Gastroesophageal sphincter (tissue), 4 donors: ENCODE data around the gene CBLB. TPM values are rescaled to one million over a fixed set of nuclear protein-coding genes. Genes with fewer than 3 reads are reported as not detected.
A peak's percentile ranks its signal among the peaks of the same experiment; 100 is the strongest.

Experiments
- ATAC-seq: fragments of 150-250 bp; one replicate; pipeline ENCODE4 v1.9.1; 2016; ENCODE audit warnings: mild to moderate bottlenecking, moderate library complexity
- H3K27ac ChIP-seq, 4 donors: fragments of 200-600 bp; sonication (generic) in 3 of 4; 1 replicate in 3 of 4; 2 replicates in 1 of 4; pipeline ENCODE4 v1.5.1; 2016 to 2019
- H3K27me3 ChIP-seq: fragments of 200-600 bp; sonication (generic); one replicate; pipeline ENCODE4 v1.5.1; 2019
- H3K36me3 ChIP-seq, 2 donors: fragments of 200-600 bp; sonication (generic); one replicate each; pipeline ENCODE4 v1.5.1; 2019; ENCODE audit warnings: control low read depth in 1 of 2
- H3K4me1 ChIP-seq, 3 donors: fragments of 200-600 bp; sonication (generic); 1 replicate in 2 of 3; 2 replicates in 1 of 3; pipeline ENCODE4 v1.5.1; 2016 to 2019; ENCODE audit warnings: control low read depth in 2 of 3
- H3K4me3 ChIP-seq, 2 donors: fragments of 200-600 bp; sonication (generic); one replicate each; pipeline ENCODE4 v1.5.1; 2019; ENCODE audit warnings: mild to moderate bottlenecking in 1 of 2, moderate library complexity in 1 of 2
- H3K9me3 ChIP-seq, 3 donors: fragments of 200-600 bp; sonication (generic); one replicate each; pipeline ENCODE4 v1.5.1; 2017 to 2019; ENCODE audit warnings: control low read depth in 2 of 3
- EP300 ChIP-seq: sonication (generic); formaldehyde crosslinking; IDR thresholded peaks from one replicate; pipeline ENCODE4 v1.6.1; 2017; ENCODE audit warnings: antibody characterized with exemption, mild to moderate bottlenecking
- POLR2A ChIP-seq, 2 donors: fragments of 450-650 bp; IDR thresholded peaks; one replicate each; pipeline ENCODE4 v1.6.1; 2017; ENCODE audit warnings: antibody characterized with exemption in 2 of 2, mild to moderate bottlenecking in 2 of 2, moderate library complexity in 1 of 2
- POLR2AphosphoS5 ChIP-seq: sonication (generic); formaldehyde crosslinking; IDR thresholded peaks from one replicate; pipeline ENCODE4 v1.6.1; 2017; ENCODE audit warnings: antibody characterized with exemption
- WGBS, 2 donors: methylation state at CpG; one replicate each; pipeline ENCODE4 v1.1.5; 2018; ENCODE audit warnings: low coverage in 1 of 2; 5-methylcytosine and 5-hydroxymethylcytosine counted together
- total RNA-seq, 4 donors: library from RNA; depleted of rRNA; stranded (reverse); fragments of >200 nt; gene quantifications; one replicate each; pipeline ENCODE4 v1.1.0, GENCODE V29; 2016
- TF ChIP-seq, protein P1 (sequence below), 4 experiments: fragments of 200-600 bp in 2 of 4; fragments of 450-650 bp in 2 of 4; sonication (generic) in 1 of 4; IDR thresholded peaks; one replicate each; pipeline ENCODE4 v1.5.1; 2017 to 2019; ENCODE audit warnings: antibody characterized with exemption in 4 of 4, mild to moderate bottlenecking in 2 of 4, moderate library complexity in 2 of 4

The CBLB gene
- total RNA-seq, 4 donors from 2014 or later, result 27.4 to 59.4 (median 40.4) TPM

DNA sequence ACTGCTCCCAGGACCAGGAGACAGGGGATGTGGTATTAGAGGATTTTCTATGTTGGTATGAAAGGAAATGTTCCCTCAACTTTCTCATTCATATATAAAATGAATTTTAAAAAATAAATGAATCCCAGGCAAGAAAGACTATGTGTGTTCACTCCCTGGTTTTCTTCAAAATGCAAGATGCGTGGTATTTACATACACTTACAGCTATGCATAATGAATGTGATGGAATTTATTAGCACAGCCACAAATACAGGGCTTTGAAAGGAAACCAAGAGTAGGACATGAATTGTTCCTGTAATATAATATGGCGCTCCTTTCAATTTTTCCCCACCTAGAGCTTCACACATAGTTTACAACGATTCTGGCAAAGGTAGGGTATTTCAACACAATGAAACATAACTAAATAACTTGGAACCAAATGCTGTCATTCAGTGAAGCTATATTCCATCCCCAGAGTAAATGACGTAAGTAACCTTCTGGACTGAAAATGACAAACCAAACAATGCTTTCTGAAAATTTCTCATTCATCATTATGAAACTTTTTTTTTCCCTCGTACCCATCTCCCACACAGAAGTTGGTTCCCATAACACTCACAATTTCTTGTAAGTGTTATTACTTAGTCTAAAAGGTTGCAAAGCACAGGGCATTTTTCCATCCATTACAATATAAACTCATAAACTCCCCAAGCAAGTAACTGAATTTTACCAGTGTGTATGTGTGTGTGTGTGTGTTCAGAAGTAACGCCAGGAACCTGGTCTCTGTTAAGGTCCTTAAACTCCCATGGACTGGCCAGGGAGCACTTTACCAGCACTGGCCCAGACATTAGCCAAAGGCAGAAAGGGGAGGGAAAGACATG, 41.8 kb downstream of the CBLB start:
- Histone ChIP-seq H3K4me1 (peaks cover 0 to 34% (median 13%) of the 10 kb centered on the region in 3 donors), H3K4me3 (no peak overlapping the region), H3K9me3 (no peaks in the 10 kb centered on the region), H3K36me3 (no peaks in the 10 kb centered on the region), H3K27ac (peak overlapping the region in 2 of 4 donors; percentile 24 to 47), H3K27me3 (no peaks in the 10 kb centered on the region)
- peak; percentile 52 for ATAC-seq
- no peak for TF ChIP-seq POLR2AphosphoS5
- TF ChIP-seq, protein P1, sequence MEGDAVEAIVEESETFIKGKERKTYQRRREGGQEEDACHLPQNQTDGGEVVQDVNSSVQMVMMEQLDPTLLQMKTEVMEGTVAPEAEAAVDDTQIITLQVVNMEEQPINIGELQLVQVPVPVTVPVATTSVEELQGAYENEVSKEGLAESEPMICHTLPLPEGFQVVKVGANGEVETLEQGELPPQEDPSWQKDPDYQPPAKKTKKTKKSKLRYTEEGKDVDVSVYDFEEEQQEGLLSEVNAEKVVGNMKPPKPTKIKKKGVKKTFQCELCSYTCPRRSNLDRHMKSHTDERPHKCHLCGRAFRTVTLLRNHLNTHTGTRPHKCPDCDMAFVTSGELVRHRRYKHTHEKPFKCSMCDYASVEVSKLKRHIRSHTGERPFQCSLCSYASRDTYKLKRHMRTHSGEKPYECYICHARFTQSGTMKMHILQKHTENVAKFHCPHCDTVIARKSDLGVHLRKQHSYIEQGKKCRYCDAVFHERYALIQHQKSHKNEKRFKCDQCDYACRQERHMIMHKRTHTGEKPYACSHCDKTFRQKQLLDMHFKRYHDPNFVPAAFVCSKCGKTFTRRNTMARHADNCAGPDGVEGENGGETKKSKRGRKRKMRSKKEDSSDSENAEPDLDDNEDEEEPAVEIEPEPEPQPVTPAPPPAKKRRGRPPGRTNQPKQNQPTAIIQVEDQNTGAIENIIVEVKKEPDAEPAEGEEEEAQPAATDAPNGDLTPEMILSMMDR (IDR thresholded peaks at IDR 0.05), result no peak
- no peak for TF ChIP-seq POLR2A (IDR thresholded peaks at IDR 0.05)
- TF ChIP-seq EP300, result no peak
- 70 to 78% methylated on average over 5 to 6 of the region's 6 CpGs for WGBS, 2 donors

DNA sequence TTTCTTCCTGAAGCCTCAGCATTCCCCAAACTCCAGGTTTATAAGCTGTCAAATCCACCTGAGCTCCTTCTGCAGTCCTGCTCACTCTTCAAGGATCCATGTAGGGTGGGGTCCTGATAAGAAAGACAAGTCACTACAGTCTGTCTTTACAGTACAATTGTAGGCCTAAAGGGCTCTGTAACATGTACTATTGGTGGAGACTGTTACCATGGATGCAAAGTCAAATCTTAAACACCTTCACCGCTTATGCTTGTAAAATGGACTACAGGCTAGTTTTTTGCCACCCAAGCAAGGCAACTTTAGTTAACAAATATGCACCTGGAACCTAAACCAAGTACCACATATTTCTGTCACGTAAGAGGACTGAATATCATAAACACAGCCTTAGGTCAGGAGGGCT, 44.7 kb downstream of the CBLB start:
- ATAC-seq, result no peak
- Histone ChIP-seq H3K9me3 (no peaks in the 10 kb centered on the region), H3K4me3 (no peak overlapping the region), H3K36me3 (no peaks in the 10 kb centered on the region), H3K27ac (peak overlapping the region; percentile 11 to 53 (median 50)), H3K4me1 (peaks cover 0 to 34% (median 14%) of the 10 kb centered on the region in 3 donors), H3K27me3 (no peaks in the 10 kb centered on the region)
- TF ChIP-seq EP300 (no peak), POLR2A (IDR thresholded peaks at IDR 0.05) (no peak), POLR2AphosphoS5 (no peak)
- TF ChIP-seq, protein P1 (IDR thresholded peaks at IDR 0.05), result no peak
- WGBS, 2 donors, result 83 to 86% methylated on average over 1 to 2 of the region's 2 CpGs

DNA sequence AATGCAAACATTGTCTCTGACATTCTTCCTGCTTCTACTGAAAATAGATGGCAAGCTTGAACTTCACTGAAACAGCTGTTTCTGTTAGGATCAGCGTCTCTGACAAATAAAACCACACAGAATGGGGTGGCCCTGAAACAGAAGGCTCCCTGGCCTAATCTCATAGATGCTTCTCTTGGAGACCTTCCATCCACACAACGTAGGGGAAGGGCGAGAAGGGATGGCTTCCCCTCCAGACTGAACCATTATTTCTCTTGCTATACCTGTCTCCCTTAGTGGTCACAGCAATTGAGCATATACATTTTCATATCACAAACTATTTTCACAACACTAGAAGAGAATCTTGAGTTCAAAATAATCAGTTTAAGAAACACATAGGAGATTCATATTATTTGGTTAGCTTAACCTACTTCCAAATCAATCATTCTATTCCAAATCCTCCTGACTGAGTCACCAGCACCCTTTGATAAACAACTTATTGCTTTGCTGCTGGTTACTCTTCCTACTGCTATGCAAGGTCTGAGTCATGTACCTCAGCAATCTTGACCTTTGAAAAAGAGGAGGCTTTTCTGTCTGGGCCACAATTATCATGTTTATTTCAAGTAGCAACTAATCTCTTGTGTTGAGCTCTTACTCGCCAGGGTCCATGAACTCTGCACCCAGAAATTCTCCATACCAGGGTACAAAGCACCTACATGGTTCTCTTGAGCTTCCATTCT, 45.5 kb downstream of the CBLB start:
- Histone ChIP-seq H3K27ac (peak overlapping the region; percentile 44 to 53 (median 50)), H3K27me3 (no peaks in the 10 kb centered on the region), H3K4me1 (peaks cover 0 to 34% (median 14%) of the 10 kb centered on the region in 3 donors), H3K36me3 (no peaks in the 10 kb centered on the region), H3K9me3 (no peaks in the 10 kb centered on the region), H3K4me3 (no peak overlapping the region)
- TF ChIP-seq, protein P1 (IDR thresholded peaks at IDR 0.05), result no peak
- TF ChIP-seq POLR2A (IDR thresholded peaks at IDR 0.05) (no peak), EP300 (no peak), POLR2AphosphoS5 (peak; percentile 89)
- 44 to 65% methylated on average over 4 of the region's 4 CpGs for WGBS, 2 donors
- peak; percentile 73 for ATAC-seq

DNA sequence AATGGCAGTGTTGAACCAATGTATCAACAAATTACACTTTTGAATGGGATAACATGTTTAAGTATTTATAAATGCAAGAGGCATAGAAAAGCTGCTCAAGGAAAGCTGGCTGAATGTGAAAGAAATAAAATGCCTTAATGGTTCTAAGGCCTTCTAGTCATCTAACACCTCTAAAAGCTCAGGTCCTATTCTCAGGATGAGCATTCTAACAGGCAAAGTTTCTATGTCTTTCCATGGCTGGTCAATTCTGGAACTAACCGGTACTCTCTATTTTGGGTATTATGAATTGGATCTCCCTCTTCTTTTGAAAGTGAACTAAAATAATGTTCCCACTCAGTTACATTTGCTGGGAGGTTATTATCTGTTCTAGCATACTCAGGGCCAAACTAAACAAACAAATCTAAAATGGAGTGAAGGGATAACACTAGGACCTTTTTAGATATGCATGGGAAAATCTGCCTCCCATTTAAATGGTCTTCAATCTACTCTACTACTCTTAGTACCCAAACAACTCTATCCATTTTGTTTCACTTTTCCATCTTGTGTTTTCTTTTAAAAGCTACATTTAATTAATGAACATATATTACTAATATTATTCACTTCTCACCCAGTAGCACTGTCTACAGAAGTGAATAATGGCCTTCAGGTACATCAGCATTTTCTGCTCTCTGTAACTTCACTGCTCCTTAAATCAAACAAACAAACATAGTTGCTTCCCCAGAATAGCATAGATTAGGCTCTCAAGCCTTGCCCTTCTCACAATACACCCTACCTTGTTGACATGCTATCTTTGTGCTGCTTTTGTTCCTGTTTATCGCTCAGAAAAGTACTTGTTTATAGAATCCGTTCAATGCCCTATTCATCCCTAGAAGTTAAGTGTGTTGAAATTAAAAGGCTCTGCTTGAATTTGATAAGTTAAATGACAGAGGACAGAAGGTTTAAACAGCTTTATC, 46.4 kb downstream of the CBLB start:
- Histone ChIP-seq H3K27ac (peak overlapping the region in 3 of 4 donors; percentile 30 to 53 (median 44)), H3K36me3 (no peaks in the 10 kb centered on the region), H3K27me3 (no peaks in the 10 kb centered on the region), H3K4me3 (no peak overlapping the region), H3K4me1 (peaks cover 0 to 27% (median 13%) of the 10 kb centered on the region in 3 donors), H3K9me3 (no peaks in the 10 kb centered on the region)
- WGBS, 2 donors, result 70 to 71% methylated on average over 1 to 3 of the region's 3 CpGs
- TF ChIP-seq POLR2A (IDR thresholded peaks at IDR 0.05) (no peak), POLR2AphosphoS5 (no peak), EP300 (no peak)
- TF ChIP-seq, protein P1 (IDR thresholded peaks at IDR 0.05), result no peak
- ATAC-seq, result no peak
